Gastroesophageal sphincter (tissue), 4 donors: Measurements from ENCODE around the gene GFAP. TPM values are rescaled to one million over a fixed set of nuclear protein-coding genes. Genes with fewer than 3 reads are reported as not detected.

Experiments used
- ATAC-seq: fragments of 150-250 bp; one replicate; pipeline ENCODE4 v1.9.1; 2016; ENCODE audit warnings: mild to moderate bottlenecking, moderate library complexity
- H3K27ac ChIP-seq, 4 donors: fragments of 200-600 bp; sonication (generic) in 3 of 4; 1 replicate in 3 of 4; 2 replicates in 1 of 4; pipeline ENCODE4 v1.5.1; 2016 to 2019
- H3K27me3 ChIP-seq: fragments of 200-600 bp; sonication (generic); one replicate; pipeline ENCODE4 v1.5.1; 2019
- H3K36me3 ChIP-seq, 2 donors: fragments of 200-600 bp; sonication (generic); one replicate each; pipeline ENCODE4 v1.5.1; 2019; ENCODE audit warnings: control low read depth in 1 of 2
- H3K4me1 ChIP-seq, 3 donors: fragments of 200-600 bp; sonication (generic); 1 replicate in 2 of 3; 2 replicates in 1 of 3; pipeline ENCODE4 v1.5.1; 2016 to 2019; ENCODE audit warnings: control low read depth in 2 of 3
- H3K4me3 ChIP-seq, 2 donors: fragments of 200-600 bp; sonication (generic); one replicate each; pipeline ENCODE4 v1.5.1; 2019; ENCODE audit warnings: mild to moderate bottlenecking in 1 of 2, moderate library complexity in 1 of 2
- H3K9me3 ChIP-seq, 3 donors: fragments of 200-600 bp; sonication (generic); one replicate each; pipeline ENCODE4 v1.5.1; 2017 to 2019; ENCODE audit warnings: control low read depth in 2 of 3
- CTCF ChIP-seq, 4 experiments: fragments of 200-600 bp in 2 of 4; fragments of 450-650 bp in 2 of 4; sonication (generic) in 1 of 4; IDR thresholded peaks; one replicate each; pipeline ENCODE4 v1.5.1; 2017 to 2019; ENCODE audit warnings: antibody characterized with exemption in 4 of 4, mild to moderate bottlenecking in 2 of 4, moderate library complexity in 2 of 4
- EP300 ChIP-seq: sonication (generic); formaldehyde crosslinking; IDR thresholded peaks from one replicate; pipeline ENCODE4 v1.6.1; 2017; ENCODE audit warnings: antibody characterized with exemption, mild to moderate bottlenecking
- POLR2A ChIP-seq, 2 donors: fragments of 450-650 bp; IDR thresholded peaks; one replicate each; pipeline ENCODE4 v1.6.1; 2017; ENCODE audit warnings: antibody characterized with exemption in 2 of 2, mild to moderate bottlenecking in 2 of 2, moderate library complexity in 1 of 2
- POLR2AphosphoS5 ChIP-seq: sonication (generic); formaldehyde crosslinking; IDR thresholded peaks from one replicate; pipeline ENCODE4 v1.6.1; 2017; ENCODE audit warnings: antibody characterized with exemption
- WGBS, 2 donors: methylation state at CpG; one replicate each; pipeline ENCODE4 v1.1.5; 2018; ENCODE audit warnings: low coverage in 1 of 2; 5-methylcytosine and 5-hydroxymethylcytosine counted together
- total RNA-seq, 4 donors: library from RNA; depleted of rRNA; stranded (reverse); fragments of >200 nt; gene quantifications; one replicate each; pipeline ENCODE4 v1.1.0, GENCODE V29; 2016

Gene GFAP
- total RNA-seq, 4 donors from 2014 or later, result 0.77 to 3.8 (median 1.1) TPM; not detected in 1

GRCh38 chr17:44913676-44914075 lies 1.6 kb downstream of the GFAP start:
- 70% methylated on average over 3 of the region's 6 CpGs; no CpG with 5 or more reads in 1 of the 2 donors for WGBS, 2 donors
- Histone ChIP-seq H3K36me3 (no peaks in the 10 kb centered on the region), H3K27me3 (peaks cover 22% of the 10 kb centered on the region), H3K9me3 (no peaks in the 10 kb centered on the region), H3K4me3 (no peak overlapping the region), H3K27ac (no peak overlapping the region), H3K4me1 (peaks cover 0 to 36% (median 19%) of the 10 kb centered on the region in 3 donors)
- no peak for TF ChIP-seq CTCF (IDR thresholded peaks at IDR 0.05)
- TF ChIP-seq EP300, result no peak
- no peak for TF ChIP-seq POLR2AphosphoS5
- ATAC-seq, result no peak

DNA sequence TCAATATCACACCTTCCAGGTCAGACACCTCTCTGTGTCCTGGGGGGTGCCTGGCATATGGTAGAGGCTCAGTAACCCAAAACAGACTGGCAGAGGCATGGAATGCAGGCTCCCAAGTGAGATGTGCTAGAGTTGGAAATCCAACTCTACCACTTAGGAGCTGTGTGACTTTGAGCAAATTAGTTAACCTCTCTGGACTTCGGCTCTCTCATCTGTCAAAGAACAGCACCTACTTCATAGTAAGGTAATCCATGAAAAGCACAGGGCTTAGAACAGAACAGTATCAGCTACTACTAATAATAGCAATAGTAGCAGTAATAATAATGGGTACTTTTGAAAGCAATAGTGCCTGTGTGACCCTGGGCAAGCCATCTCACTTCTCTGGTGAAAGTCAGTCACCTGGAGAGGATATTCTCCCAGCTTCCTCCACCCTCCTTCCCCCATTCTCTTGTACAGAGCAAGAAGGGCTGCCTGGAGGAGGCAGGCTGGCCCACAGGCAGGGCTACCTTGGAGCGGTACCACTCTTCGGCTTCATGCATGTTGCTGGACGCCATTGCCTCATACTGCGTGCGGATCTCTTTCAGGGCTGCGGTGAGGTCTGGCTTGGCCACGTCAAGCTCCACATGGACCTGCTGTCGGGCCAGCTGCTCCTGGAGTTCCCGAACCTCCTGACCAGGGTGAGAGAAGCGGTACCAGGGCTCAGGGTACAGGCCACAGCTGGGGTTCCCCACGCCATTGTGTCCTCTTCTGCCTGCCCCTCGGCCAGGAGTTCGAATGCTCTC lies 2.3 kb downstream of the GFAP start:
- no peak overlapping the region for H3K4me3 ChIP-seq
- WGBS, 2 donors, result 75 to 85% methylated on average over 2 to 8 of the region's 14 CpGs
- no peak overlapping the region for H3K27ac ChIP-seq
- H3K9me3 ChIP-seq, result no peaks in the 10 kb centered on the region
- TF ChIP-seq EP300 (no peak), CTCF (IDR thresholded peaks at IDR 0.05) (no peak), POLR2AphosphoS5 (no peak), POLR2A (IDR thresholded peaks at IDR 0.05) (no peak)
- no peak for ATAC-seq
- H3K36me3 ChIP-seq, result no peaks in the 10 kb centered on the region
- peaks cover 0 to 36% (median 19%) of the 10 kb centered on the region in 3 donors for H3K4me1 ChIP-seq
- H3K27me3 ChIP-seq, result peaks cover 22% of the 10 kb centered on the region

DNA sequence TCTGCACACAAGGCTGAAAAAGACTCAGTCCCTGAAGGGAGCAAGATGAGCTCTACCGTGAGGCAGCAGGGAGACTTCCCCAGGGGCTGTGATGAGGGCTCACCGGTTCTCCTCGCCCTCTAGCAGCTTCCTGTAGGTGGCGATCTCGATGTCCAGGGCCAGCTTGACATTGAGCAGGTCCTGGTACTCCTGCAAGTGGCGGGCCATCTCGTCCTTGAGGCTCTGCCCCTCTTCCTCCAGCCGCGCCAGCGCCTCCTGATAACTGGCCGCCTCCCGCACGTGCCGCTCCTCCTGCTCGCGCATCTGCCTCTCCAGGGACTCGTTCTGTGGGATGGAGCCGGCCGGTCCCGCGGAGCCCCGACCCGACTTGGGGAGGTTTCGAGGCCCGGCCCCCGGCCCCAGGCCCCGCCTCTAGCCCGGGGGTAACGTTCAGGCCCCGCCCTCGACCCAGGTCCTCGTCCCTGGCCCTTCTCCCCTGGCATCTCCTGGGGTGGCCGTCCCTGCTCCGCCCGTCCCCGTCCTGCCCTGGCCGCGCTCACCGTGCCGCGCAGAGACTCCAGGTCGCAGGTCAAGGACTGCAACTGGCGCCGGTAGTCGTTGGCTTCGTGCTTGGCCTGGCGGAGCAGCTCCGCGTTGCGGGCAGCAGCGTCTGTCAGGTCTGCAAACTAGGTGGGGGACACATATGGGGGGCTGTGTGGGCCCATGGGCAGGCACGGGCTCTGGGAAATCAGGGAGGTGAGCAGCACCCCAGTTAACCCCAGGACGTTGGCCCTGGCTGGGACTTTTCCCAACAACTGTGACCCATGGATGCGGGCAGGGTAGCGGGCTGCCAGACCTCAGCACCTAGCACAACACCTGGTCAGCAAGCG lies 3.9 kb downstream of the GFAP start:
- Histone ChIP-seq H3K36me3 (no peaks in the 10 kb centered on the region), H3K9me3 (no peaks in the 10 kb centered on the region), H3K4me1 (peaks cover 0 to 20% (median 7%) of the 10 kb centered on the region in 3 donors), H3K27me3 (peaks cover 25% of the 10 kb centered on the region), H3K27ac (no peak overlapping the region), H3K4me3 (peak overlapping the region in 1 of 2 donors; percentile 32)
- 80% methylated on average over 4 of the region's 56 CpGs; no CpG with 5 or more reads in 1 of the 2 donors for WGBS, 2 donors
- TF ChIP-seq POLR2A (IDR thresholded peaks at IDR 0.05), result no peak
- TF ChIP-seq POLR2AphosphoS5, result peak; percentile 32
- peak in 3 of 4 experiments; percentile 27 to 64 (median 41) for TF ChIP-seq CTCF (IDR thresholded peaks at IDR 0.05)
- no peak for TF ChIP-seq EP300
- ATAC-seq, result peak; percentile 44

GRCh38 chr17:44910231-44911106 lies 4.8 kb downstream of the GFAP start:
- TF ChIP-seq POLR2A (IDR thresholded peaks at IDR 0.05) (no peak), POLR2AphosphoS5 (no peak), EP300 (no peak), CTCF (IDR thresholded peaks at IDR 0.05) (no peak)
- Histone ChIP-seq H3K4me3 (no peak overlapping the region), H3K27ac (no peak overlapping the region), H3K4me1 (peaks cover 0 to 11% (median 5%) of the 10 kb centered on the region in 3 donors), H3K36me3 (no peaks in the 10 kb centered on the region), H3K9me3 (no peaks in the 10 kb centered on the region), H3K27me3 (peaks cover 25% of the 10 kb centered on the region)
- WGBS, 2 donors, result 93% methylated on average over 2 to 6 of the region's 13 CpGs
- ATAC-seq, result no peak
